Mucosa of descending colon (tissue), 3 donors: Measurements from ENCODE around the gene RAP2C. TPM values are rescaled to one million over a fixed set of nuclear protein-coding genes. Genes with fewer than 3 reads are reported as not detected.

Experiments used
- ATAC-seq: fragments of 200-7000 bp; cut with Tn5 transposase; one replicate; pipeline ENCODE4 v1.9.1; 2020; ENCODE audit warnings: mild to moderate bottlenecking, moderate library complexity
- DNase-seq, 3 donors: peaks; one replicate each; pipeline ENCODE4 v3.0.0-alpha.2; 2020
- H3K36me3 ChIP-seq: fragments of 200-600 bp; one replicate; pipeline ENCODE4 v1.8.0; 2021; ENCODE audit warnings: low read depth, mild to moderate bottlenecking
- H3K4me1 ChIP-seq: fragments of 200-600 bp; one replicate; pipeline ENCODE4 v1.8.0; 2021; ENCODE audit warnings: low read depth, mild to moderate bottlenecking
- H3K4me3 ChIP-seq: fragments of 200-600 bp; one replicate; pipeline ENCODE4 v1.8.0; 2021; ENCODE audit warnings: mild to moderate bottlenecking
- H3K9me3 ChIP-seq: fragments of 200-600 bp; one replicate; pipeline ENCODE4 v1.8.0; 2021; ENCODE audit warnings: mild to moderate bottlenecking
- CTCF ChIP-seq: fragments of 200-600 bp; IDR thresholded peaks from one replicate; pipeline ENCODE4 v1.8.0; 2022; ENCODE audit warnings: antibody characterized with exemption, mild to moderate bottlenecking
- intact Hi-C, 2 donors: fragments of 100-400 bp; cut with DNase I in 1 of 2; cut with micrococcal nuclease in 1 of 2; formaldehyde crosslinking; loops; one replicate each; pipeline versions ENCODE4 v1.11.0 to v1.11.1; 2022; cut with DNase I, micrococcal nuclease
- long read RNA-seq, 2 donors: library from polyadenylated mRNA; unstranded; transcript quantifications; one replicate each; pipeline ENCODE4 v2.0.0, GENCODE V29; 2019 to 2021
- total RNA-seq, 3 donors: library from RNA; stranded (reverse); fragmentation: NEBNext Ultra II Directional in 2 of 3; extraction: Animal tissue kit (Norgen Biotek cat#: 25700) in 2 of 3; gene quantifications; one replicate each; pipeline versions ENCODE4 v1.2.1 to v1.2.4, GENCODE V29; 2021 to 2023
- donor health status: DM: no; HTN: no; CAD: no; lungs with moderate emphysema.
- donor health status: DM: no; HTN: no; CAD: no.
- donor health status: DM: no; HTN: yes; CAD: no.

Gene RAP2C
- total RNA-seq = 10 to 100 TPM; 24.4 to 26.9 (median 25.7) TPM
- long read RNA-seq, donor 1, partial matches to known transcripts = 6 of 12 reads
- long read RNA-seq, donor 1, other reads (novel, unspliced or antisense) = 3 of 12 reads
- long read RNA-seq, donor 2, partial matches to known transcripts = 3 of 8 reads
- long read RNA-seq, donor 2, other reads (novel, unspliced or antisense) = 5 of 8 reads

GRCh38 chrX:132219343-132219768 is at the start of gene RAP2C:
Gene RAP2C (minus strand): TSS chrX:132219447. CDS start chrX:132217268, 2,179 bp downstream.
- intact Hi-C loops = no loop called here
- DNase-seq (peak; percentile 73 to 88 (median 76)), ATAC-seq (peak; percentile 75)
- Histone ChIP-seq H3K9me3 (no peaks in the 10 kb centered on the region), H3K4me3 (peak within 1 kb of the TSS; percentile 32), H3K36me3 (no peaks in the 10 kb centered on the region), H3K4me1 (peaks cover 3% of the 10 kb centered on the region)
- peak; percentile 41 for TF ChIP-seq CTCF

- no peak for ATAC-seq
Observed at GRCh38 chrX:132267392-132267791, 48.1 kb upstream of the RAP2C start.

GRCh38 chrX:132266583-132267355 is 47.5 kb upstream of the RAP2C start:
- Histone ChIP-seq H3K4me3 (no peak overlapping the region), H3K36me3 (no peaks in the 10 kb centered on the region), H3K9me3 (no peaks in the 10 kb centered on the region), H3K4me1 (no peaks in the 10 kb centered on the region)
- ATAC-seq = no peak
- DNase-seq = no peak
- intact Hi-C loops = no loop called here
- no peak for TF ChIP-seq CTCF

More at GRCh38 chrX:132267392-132267791, 48.1 kb upstream of the RAP2C start:
- no peak for TF ChIP-seq CTCF
- H3K9me3 ChIP-seq = no peaks in the 10 kb centered on the region
- intact Hi-C loops = no loop called here
- H3K4me1 ChIP-seq = no peaks in the 10 kb centered on the region
- no peak overlapping the region for H3K4me3 ChIP-seq
- no peak for DNase-seq
- H3K36me3 ChIP-seq = no peaks in the 10 kb centered on the region

- Histone ChIP-seq H3K36me3 (no peaks in the 10 kb centered on the region), H3K4me1 (no peaks in the 10 kb centered on the region), H3K4me3 (no peak overlapping the region), H3K9me3 (no peaks in the 10 kb centered on the region)
- intact Hi-C loops = no loop called here
- no peak for ATAC-seq
- TF ChIP-seq CTCF = no peak
- DNase-seq = no peak
Observed at GRCh38 chrX:132263127-132263526, 43.9 kb upstream of the RAP2C start.

- DNase-seq (no peak), ATAC-seq (no peak)
- TF ChIP-seq CTCF = no peak
- intact Hi-C loops = no loop called here
- Histone ChIP-seq H3K4me3 (no peak overlapping the region), H3K9me3 (no peaks in the 10 kb centered on the region), H3K36me3 (no peaks in the 10 kb centered on the region), H3K4me1 (no peaks in the 10 kb centered on the region)
Observed at GRCh38 chrX:132258509-132258908, 39.3 kb upstream of the RAP2C start.
